Heart left ventricle (tissue), 16 donors: ENCODE results near the gene EXOC4. TPM values are rescaled to one million over a fixed set of nuclear protein-coding genes. Genes with fewer than 3 reads are reported as not detected.

Experiments
- ATAC-seq, 4 donors: fragments of 200-7000 bp; cut with Tn5 transposase; one replicate each; pipeline ENCODE4 v1.9.1; 2020 to 2022; ENCODE audit warnings: moderate library complexity in 4 of 4, mild to moderate bottlenecking in 3 of 4, moderate number of reproducible peaks in 1 of 4
- DNase-seq, 5 donors: peaks; one replicate each; pipeline ENCODE4 v3.0.0-alpha.2; 2020
- H3K27ac ChIP-seq, 12 donors: fragments of 200-600 bp; sonication (generic) in 4 of 12; one replicate each; pipeline versions ENCODE4 v1.5.0 to v1.8.0; 2016 to 2022; ENCODE audit warnings: mild to moderate bottlenecking in 2 of 12
- H3K27me3 ChIP-seq, 9 donors: fragments of 200-600 bp; sonication (generic) in 2 of 9; one replicate each; pipeline versions ENCODE4 v1.5.1 to v1.8.0; 2016 to 2022; ENCODE audit warnings: mild to moderate bottlenecking in 3 of 9
- H3K36me3 ChIP-seq, 9 donors: fragments of 200-600 bp; sonication (generic) in 2 of 9; one replicate each; pipeline versions ENCODE4 v1.5.0 to v1.8.0; 2018 to 2022; ENCODE audit warnings: mild to moderate bottlenecking in 2 of 9
- H3K4me1 ChIP-seq, 12 donors: fragments of 200-600 bp; sonication (generic) in 4 of 12; one replicate each; pipeline versions ENCODE4 v1.5.0 to v1.8.0; 2016 to 2022; ENCODE audit warnings: mild to moderate bottlenecking in 3 of 12
- H3K4me3 ChIP-seq, 12 donors: fragments of 200-600 bp; sonication (generic) in 4 of 12; one replicate each; pipeline versions ENCODE4 v1.5.0 to v1.8.0; 2017 to 2022; ENCODE audit warnings: mild to moderate bottlenecking in 9 of 12, moderate library complexity in 4 of 12
- H3K9me3 ChIP-seq, 12 donors: fragments of 200-600 bp; sonication (generic) in 4 of 12; one replicate each; pipeline versions ENCODE4 v1.5.0 to v1.8.0; 2016 to 2022; ENCODE audit warnings: mild to moderate bottlenecking in 1 of 12
- POLR2A ChIP-seq, 2 donors: fragments of 450-650 bp; IDR thresholded peaks; one replicate each; pipeline ENCODE4 v1.6.1; 2017; ENCODE audit warnings: antibody characterized with exemption in 2 of 2, mild to moderate bottlenecking in 2 of 2, moderate library complexity in 2 of 2
- WGBS, 4 donors: extraction: QIAGEN DNeasy Blood & Tissue Kit in 2 of 4; methylation state at CpG; one replicate each; pipeline versions ENCODE4 v1.1.5 to v1.1.7; 2013 to 2018; 5-methylcytosine and 5-hydroxymethylcytosine counted together
- intact Hi-C, 10 donors: fragments of 100-400 bp; cut with DNase I; formaldehyde crosslinking; loops; one replicate each; pipeline versions ENCODE4 v1.11.1 to v1.14.2; 2022
- polyA plus RNA-seq, 2 donors: library from polyadenylated mRNA; stranded (reverse); fragments of 200-250 nt; gene quantifications; one replicate each; pipeline ENCODE4 v1.2.3, GENCODE V29; 2013
- total RNA-seq, 9 donors: library from RNA; depleted of rRNA in 2 of 9; stranded (reverse); fragments of >200 nt in 2 of 9; fragmentation: NEBNext Ultra II Directional in 3 of 9; extraction: Animal tissue kit (Norgen Biotek cat#: 25700) in 3 of 9; gene quantifications; one replicate each; pipeline versions ENCODE4 v1.1.0 to v1.2.4, GENCODE V29; 2016 to 2023
- TF ChIP-seq, protein P1 (sequence below), 12 donors: fragments of 200-600 bp; sonication (generic) in 4 of 12; IDR thresholded peaks; one replicate each; pipeline versions ENCODE4 v1.5.0 to v1.8.0; 2018 to 2022; ENCODE audit warnings: antibody characterized with exemption in 12 of 12, mild to moderate bottlenecking in 5 of 12
- donor health status: ischemic (EF 13 %, LVEDD 7.1; RV severe dilation, severe dysfunction).
- donor health status: healthy with polysubstance abuse.
- donor health status: DM: no; HTN: yes; CAD: no.
- donor health status: DM: no; HTN: no; CAD: no.
- donor health status: ischemic (EF 25% LVEDD 6.9; RV normal size, moderate dysfunction).
- donor health status: ischemic (EF 25% LVEDD 5.7; RV mildly dilated, moderate dysfunction).
- donor health status: healthy.
- donor health status: DM: yes; HTN: yes; CAD: no.
- donor health status: ischemic (EF 35%, LVEDD 5.7; RV mildly dilated, moderate dysfunction).
- donor health status: nonischemic (EF 11% LVEDD 7.7; RV severe dilation, severe dysfunction).
- donor health status: DM: yes; HTN: yes; CAD: no.
- donor health status: PGD.
- donor health status: ischemic (EF 29% LVEDD 5.4; RV normal size, mild dysfunction).
- donor health status: nonischemic (EF 23%, LVEDD 6.1; RV moderate dilation, normal function).

EXOC4 gene
- total and polyA plus RNA-seq, 11 donors: 8.8 to 61.2 (median 33.8) TPM

DNA sequence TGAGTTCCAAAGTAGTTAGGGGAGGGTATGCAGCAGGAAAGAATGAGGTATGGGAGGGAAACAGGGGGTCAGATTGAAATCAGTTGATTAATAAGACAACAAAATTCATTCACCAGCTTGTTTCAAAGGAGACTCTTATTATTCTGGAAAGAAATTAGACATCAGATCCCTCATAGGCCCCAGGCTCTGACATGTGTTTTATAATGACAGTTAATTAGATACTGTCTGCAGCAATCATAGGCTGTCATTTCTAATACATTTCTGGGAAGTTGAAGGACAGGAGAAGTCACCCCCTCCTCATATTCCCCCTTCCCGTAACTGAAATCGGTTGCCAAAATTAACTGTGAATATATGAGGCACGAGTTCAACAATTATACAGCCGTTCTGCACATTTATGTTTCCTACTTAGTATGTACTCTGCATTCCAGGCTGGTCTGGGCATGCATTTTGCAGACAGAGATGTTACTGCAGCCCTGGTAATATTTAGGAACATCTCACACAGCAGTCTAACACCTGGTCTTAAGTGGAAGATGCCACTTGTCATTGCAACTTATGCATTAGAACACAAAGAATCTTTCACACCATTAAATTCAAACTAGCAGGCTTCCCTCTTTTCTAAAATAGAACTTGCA, 519.0 kb downstream of the EXOC4 start:
- TF ChIP-seq, protein P1, sequence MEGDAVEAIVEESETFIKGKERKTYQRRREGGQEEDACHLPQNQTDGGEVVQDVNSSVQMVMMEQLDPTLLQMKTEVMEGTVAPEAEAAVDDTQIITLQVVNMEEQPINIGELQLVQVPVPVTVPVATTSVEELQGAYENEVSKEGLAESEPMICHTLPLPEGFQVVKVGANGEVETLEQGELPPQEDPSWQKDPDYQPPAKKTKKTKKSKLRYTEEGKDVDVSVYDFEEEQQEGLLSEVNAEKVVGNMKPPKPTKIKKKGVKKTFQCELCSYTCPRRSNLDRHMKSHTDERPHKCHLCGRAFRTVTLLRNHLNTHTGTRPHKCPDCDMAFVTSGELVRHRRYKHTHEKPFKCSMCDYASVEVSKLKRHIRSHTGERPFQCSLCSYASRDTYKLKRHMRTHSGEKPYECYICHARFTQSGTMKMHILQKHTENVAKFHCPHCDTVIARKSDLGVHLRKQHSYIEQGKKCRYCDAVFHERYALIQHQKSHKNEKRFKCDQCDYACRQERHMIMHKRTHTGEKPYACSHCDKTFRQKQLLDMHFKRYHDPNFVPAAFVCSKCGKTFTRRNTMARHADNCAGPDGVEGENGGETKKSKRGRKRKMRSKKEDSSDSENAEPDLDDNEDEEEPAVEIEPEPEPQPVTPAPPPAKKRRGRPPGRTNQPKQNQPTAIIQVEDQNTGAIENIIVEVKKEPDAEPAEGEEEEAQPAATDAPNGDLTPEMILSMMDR (IDR thresholded peaks at IDR 0.05): no peak
- no peak for TF ChIP-seq POLR2A (IDR thresholded peaks at IDR 0.05)
- Histone ChIP-seq H3K27me3 (no peaks in the 10 kb centered on the region), H3K4me3 (no peak overlapping the region), H3K9me3 (no peaks in the 10 kb centered on the region), H3K36me3 (no peaks in the 10 kb centered on the region), H3K4me1 (no peaks in the 10 kb centered on the region), H3K27ac (no peak overlapping the region)
- no peak for ATAC-seq
- intact Hi-C loops: no loop called here
- 86 to 92% (median 89%) methylated on average over 4 of the region's 4 CpGs for WGBS, 4 donors
- DNase-seq: no peak

DNA sequence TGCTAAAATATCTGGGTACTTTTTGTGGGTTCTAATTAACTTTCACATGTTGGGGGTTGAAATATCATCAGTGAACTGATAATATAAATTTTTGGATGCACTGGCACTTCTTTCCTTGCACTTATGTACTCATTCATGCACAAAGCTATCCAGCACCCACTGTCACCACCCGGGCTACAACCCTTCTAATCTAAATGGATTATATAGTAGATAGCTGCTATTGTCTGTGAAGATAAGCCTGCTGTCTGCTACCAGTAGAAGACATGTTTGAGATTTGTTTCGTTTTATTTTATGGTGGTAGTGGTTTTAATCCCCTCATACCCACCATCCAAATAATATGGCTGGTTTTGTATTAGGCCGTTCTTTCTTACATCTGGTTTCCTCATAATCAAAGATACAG, 520.7 kb downstream of the EXOC4 start:
- no peaks in the 10 kb centered on the region for H3K4me1 ChIP-seq
- ATAC-seq (no peak), DNase-seq (no peak)
- H3K36me3 ChIP-seq: no peaks in the 10 kb centered on the region
- 58 to 91% (median 89%) methylated on average over 3 of the region's 3 CpGs for WGBS, 4 donors
- no peaks in the 10 kb centered on the region for H3K9me3 ChIP-seq
- H3K4me3 ChIP-seq: no peak overlapping the region
- H3K27ac ChIP-seq: no peak overlapping the region
- intact Hi-C loops: no loop called here
- no peaks in the 10 kb centered on the region for H3K27me3 ChIP-seq
- TF ChIP-seq POLR2A (IDR thresholded peaks at IDR 0.05): no peak
- TF ChIP-seq, protein P1 (IDR thresholded peaks at IDR 0.05): no peak

DNA sequence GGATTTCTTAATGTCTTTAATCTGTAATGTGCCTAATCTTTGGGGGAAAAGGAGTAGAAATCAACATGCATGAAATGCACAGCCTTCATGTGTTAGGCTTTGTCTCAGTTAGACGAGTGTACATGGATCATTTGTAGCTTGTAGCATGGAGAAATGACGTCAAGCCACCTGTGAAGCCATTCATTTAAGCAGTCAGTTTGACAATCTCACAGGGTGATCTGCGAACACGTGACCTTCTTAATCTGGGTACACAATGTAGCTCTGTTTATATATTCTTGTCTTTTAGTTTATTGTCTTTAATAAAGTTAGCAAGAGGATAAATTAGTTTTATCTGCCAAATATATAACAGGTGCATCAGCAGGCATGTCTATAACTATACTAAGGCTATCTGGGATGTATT, 522.3 kb downstream of the EXOC4 start:
- H3K4me1 ChIP-seq: no peaks in the 10 kb centered on the region
- no peaks in the 10 kb centered on the region for H3K36me3 ChIP-seq
- TF ChIP-seq POLR2A (IDR thresholded peaks at IDR 0.05): no peak
- TF ChIP-seq, protein P1 (IDR thresholded peaks at IDR 0.05): no peak
- no peaks in the 10 kb centered on the region for H3K9me3 ChIP-seq
- H3K4me3 ChIP-seq: no peak overlapping the region
- WGBS, 4 donors: 91 to 95% (median 92%) methylated on average over 4 of the region's 4 CpGs
- no peak for ATAC-seq
- intact Hi-C loops: no loop called here
- H3K27me3 ChIP-seq: no peaks in the 10 kb centered on the region
- DNase-seq: no peak
- no peak overlapping the region for H3K27ac ChIP-seq

DNA sequence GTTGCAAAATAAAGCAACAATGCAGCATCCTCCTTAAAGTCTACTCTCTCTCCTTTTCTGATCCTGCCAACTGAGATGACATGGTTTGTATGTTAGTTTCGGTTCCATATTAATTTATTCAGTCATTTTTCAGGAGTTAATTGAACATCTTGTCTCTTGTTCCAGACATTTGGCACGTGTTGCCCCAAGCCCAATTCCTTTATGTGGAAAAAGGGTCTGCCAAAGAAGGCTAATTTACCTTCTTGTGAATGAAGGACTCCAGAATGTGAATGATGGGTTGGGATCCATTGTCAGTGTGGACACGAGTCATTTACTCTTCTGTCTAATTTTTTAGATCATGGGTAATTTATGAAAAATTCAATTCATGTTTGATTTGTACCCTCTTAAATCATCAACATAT, 523.4 kb downstream of the EXOC4 start:
- Histone ChIP-seq H3K36me3 (no peaks in the 10 kb centered on the region), H3K27ac (no peak overlapping the region), H3K27me3 (no peaks in the 10 kb centered on the region), H3K4me1 (no peaks in the 10 kb centered on the region), H3K9me3 (no peaks in the 10 kb centered on the region), H3K4me3 (no peak overlapping the region)
- intact Hi-C loops: no loop called here
- WGBS, 4 donors: 93 to 98% (median 95%) methylated on average over 3 of the region's 3 CpGs
- TF ChIP-seq, protein P1 (IDR thresholded peaks at IDR 0.05): no peak
- TF ChIP-seq POLR2A (IDR thresholded peaks at IDR 0.05): no peak
- DNase-seq: no peak
- ATAC-seq: no peak
